ENCODE data around the gene CARMIL1. TPM values are rescaled to one million over a fixed set of nuclear protein-coding genes. Genes with fewer than 3 reads are reported as not detected.
A peak's percentile ranks its signal among the peaks of the same experiment; 100 is the strongest.
"Not testable (repeated sequence)": the region's sequence is repeated elsewhere in the genome, so short reads cannot be mapped to it uniquely, and the experiment has no call there.

Gene CARMIL1
- total RNA-seq, 1 donor from 2014 or later: 15.7 TPM

DNA sequence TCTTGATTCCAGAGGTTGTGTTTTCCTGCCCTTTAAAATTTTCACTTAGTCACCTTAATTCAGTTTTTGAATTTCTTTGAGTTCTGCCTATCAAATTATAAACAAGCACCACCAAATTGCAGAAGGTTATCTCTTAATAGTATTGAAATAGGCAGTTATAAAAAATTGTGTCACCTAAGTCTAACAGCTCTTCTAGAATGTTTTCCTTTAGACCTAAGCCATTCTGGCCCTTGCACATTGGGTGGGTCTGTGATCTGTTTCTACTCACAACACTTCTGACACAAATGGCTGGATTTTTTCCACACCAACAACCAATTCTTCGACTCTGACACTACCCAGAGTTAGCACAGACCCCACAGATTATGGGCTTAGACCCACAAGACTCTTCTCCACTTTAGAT, 101.9 kb downstream of the CARMIL1 start:
- no peak overlapping the region for H3K4me3 Mint-ChIP-seq
- peaks cover 5% of the 10 kb centered on the region for H3K4me1 Mint-ChIP-seq
- no peaks in the 10 kb centered on the region for H3K27me3 Mint-ChIP-seq (ENCODE audit: low read depth)
- TF ChIP-seq, protein P1, sequence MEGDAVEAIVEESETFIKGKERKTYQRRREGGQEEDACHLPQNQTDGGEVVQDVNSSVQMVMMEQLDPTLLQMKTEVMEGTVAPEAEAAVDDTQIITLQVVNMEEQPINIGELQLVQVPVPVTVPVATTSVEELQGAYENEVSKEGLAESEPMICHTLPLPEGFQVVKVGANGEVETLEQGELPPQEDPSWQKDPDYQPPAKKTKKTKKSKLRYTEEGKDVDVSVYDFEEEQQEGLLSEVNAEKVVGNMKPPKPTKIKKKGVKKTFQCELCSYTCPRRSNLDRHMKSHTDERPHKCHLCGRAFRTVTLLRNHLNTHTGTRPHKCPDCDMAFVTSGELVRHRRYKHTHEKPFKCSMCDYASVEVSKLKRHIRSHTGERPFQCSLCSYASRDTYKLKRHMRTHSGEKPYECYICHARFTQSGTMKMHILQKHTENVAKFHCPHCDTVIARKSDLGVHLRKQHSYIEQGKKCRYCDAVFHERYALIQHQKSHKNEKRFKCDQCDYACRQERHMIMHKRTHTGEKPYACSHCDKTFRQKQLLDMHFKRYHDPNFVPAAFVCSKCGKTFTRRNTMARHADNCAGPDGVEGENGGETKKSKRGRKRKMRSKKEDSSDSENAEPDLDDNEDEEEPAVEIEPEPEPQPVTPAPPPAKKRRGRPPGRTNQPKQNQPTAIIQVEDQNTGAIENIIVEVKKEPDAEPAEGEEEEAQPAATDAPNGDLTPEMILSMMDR (IDR thresholded peaks at IDR 0.05; ENCODE audit: unreplicated experiment): no peak
- DNase-seq (ENCODE audit: low spot score in 2 of 2, unreplicated experiment in 2 of 2): no peak
- H3K36me3 Mint-ChIP-seq: no peaks in the 10 kb centered on the region
- no peak overlapping the region for H3K27ac Mint-ChIP-seq
- no peaks in the 10 kb centered on the region for H3K9me3 Mint-ChIP-seq

- not testable (repeated sequence) for H3K27ac Mint-ChIP-seq; H3K4me3 Mint-ChIP-seq; DNase-seq (ENCODE audit: low spot score in 2 of 2, unreplicated experiment in 2 of 2); H3K27me3 Mint-ChIP-seq (ENCODE audit: low read depth); H3K4me1 Mint-ChIP-seq; H3K9me3 Mint-ChIP-seq; H3K36me3 Mint-ChIP-seq
These were observed 103.3 kb downstream of the CARMIL1 start for GRCh38 chr6:25382476-25382875.

- no peaks in the 10 kb centered on the region for H3K27me3 Mint-ChIP-seq (ENCODE audit: low read depth)
These were observed 105.1 kb downstream of the CARMIL1 start for GRCh38 chr6:25384234-25384633.

DNA sequence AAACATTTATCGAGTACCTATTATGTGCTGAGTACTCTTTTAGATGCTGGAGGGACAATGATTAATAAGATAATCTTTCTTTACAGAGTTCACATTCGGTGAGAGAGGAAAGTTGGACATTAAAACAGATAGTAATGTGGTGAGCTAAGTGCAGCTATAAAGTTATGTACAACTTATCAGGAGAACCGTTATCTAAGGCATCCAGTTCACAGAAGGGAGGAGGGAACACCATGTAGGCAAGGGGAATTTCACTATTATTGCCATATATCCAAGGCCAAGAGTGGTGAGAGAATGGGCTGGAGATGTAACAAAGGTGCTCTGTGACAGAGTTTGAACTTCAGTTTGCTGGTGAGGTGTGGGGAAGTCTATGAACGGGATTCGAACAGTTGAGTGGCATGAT, 105.8 kb downstream of the CARMIL1 start:
- no peak for DNase-seq (ENCODE audit: low spot score in 2 of 2, unreplicated experiment in 2 of 2)
- TF ChIP-seq, protein P1 (IDR thresholded peaks at IDR 0.05; ENCODE audit: unreplicated experiment): no peak
- H3K36me3 Mint-ChIP-seq: no peaks in the 10 kb centered on the region
- H3K4me3 Mint-ChIP-seq: no peak overlapping the region
- no peaks in the 10 kb centered on the region for H3K9me3 Mint-ChIP-seq
- H3K4me1 Mint-ChIP-seq: peaks cover 5% of the 10 kb centered on the region
- no peaks in the 10 kb centered on the region for H3K27me3 Mint-ChIP-seq (ENCODE audit: low read depth)
- peak overlapping the region; percentile 9 for H3K27ac Mint-ChIP-seq

More at GRCh38 chr6:25384234-25384633, 105.1 kb downstream of the CARMIL1 start:
- Mint-ChIP-seq H3K36me3 (no peaks in the 10 kb centered on the region), H3K9me3 (no peaks in the 10 kb centered on the region), H3K27ac (no peak overlapping the region), H3K4me3 (no peak overlapping the region), H3K4me1 (peaks cover 5% of the 10 kb centered on the region)
- TF ChIP-seq, protein P1 (IDR thresholded peaks at IDR 0.05; ENCODE audit: unreplicated experiment): no peak
- no peak for DNase-seq (ENCODE audit: low spot score in 2 of 2, unreplicated experiment in 2 of 2)

- Mint-ChIP-seq H3K4me3 (no peak overlapping the region), H3K27ac (no peak overlapping the region), H3K9me3 (no peaks in the 10 kb centered on the region), H3K36me3 (no peaks in the 10 kb centered on the region), H3K27me3 (ENCODE audit: low read depth) (no peaks in the 10 kb centered on the region), H3K4me1 (peaks cover 5% of the 10 kb centered on the region)
- DNase-seq (ENCODE audit: low spot score in 2 of 2, unreplicated experiment in 2 of 2): no peak
- TF ChIP-seq, protein P1 (IDR thresholded peaks at IDR 0.05; ENCODE audit: unreplicated experiment): no peak
These were observed 108.3 kb downstream of the CARMIL1 start for GRCh38 chr6:25387483-25387882.

- no peak for DNase-seq (ENCODE audit: low spot score in 2 of 2, unreplicated experiment in 2 of 2)
- Mint-ChIP-seq H3K4me3 (no peak overlapping the region), H3K4me1 (peaks cover 5% of the 10 kb centered on the region), H3K27ac (no peak overlapping the region), H3K27me3 (ENCODE audit: low read depth) (no peaks in the 10 kb centered on the region), H3K9me3 (no peaks in the 10 kb centered on the region), H3K36me3 (no peaks in the 10 kb centered on the region)
- TF ChIP-seq, protein P1 (IDR thresholded peaks at IDR 0.05; ENCODE audit: unreplicated experiment): no peak
These were observed 108.7 kb downstream of the CARMIL1 start for GRCh38 chr6:25387911-25388310.

All from mesothelial cell of epicardium (in vitro differentiated cells).